GM12878 (cell line): Measurements from ENCODE around the gene PRDM16. TPM values are rescaled to one million over a fixed set of nuclear protein-coding genes. Genes with fewer than 3 reads are reported as not detected.

Experiments used
- BCL3 ChIP-seq: IDR thresholded peaks from 2 replicates; pipeline ENCODE4 v1.6.1; 2011; ENCODE audit warnings: borderline replicate concordance, low read depth, mild to moderate bottlenecking, moderate library complexity, low read length; ENCODE audit not compliant: insufficient read depth, poor library complexity, severe bottlenecking
- FOXK2 ChIP-seq: fragments of 450-650 bp; IDR thresholded peaks from 2 replicates; pipeline ENCODE4 v1.6.1; 2017; ENCODE audit warnings: mild to moderate bottlenecking, moderate library complexity
- IKZF1 ChIP-seq: fragments of 450-650 bp; conservative IDR thresholded peaks from 2 replicates; pipeline ENCODE4 v1.6.1; 2017; ENCODE audit warnings: antibody characterized with exemption, mild to moderate bottlenecking
- IRF5 ChIP-seq: fragments of 450-650 bp; IDR thresholded peaks from 2 replicates; pipeline ENCODE4 v1.6.1; 2017; ENCODE audit warnings: borderline replicate concordance
- MEF2A ChIP-seq: IDR thresholded peaks from 2 replicates; pipeline ENCODE4 v1.6.1; 2011; ENCODE audit warnings: low read depth, mild to moderate bottlenecking, low read length, moderate library complexity; ENCODE audit not compliant: insufficient read depth
- NBN ChIP-seq: fragments of 450-650 bp; IDR thresholded peaks from 2 replicates; pipeline ENCODE4 v1.6.1; 2016
- PAX8 ChIP-seq: fragments of 450-650 bp; IDR thresholded peaks from 2 replicates; pipeline ENCODE4 v1.6.1; 2017; ENCODE audit warnings: mild to moderate bottlenecking, moderate library complexity
- RELA ChIP-seq: fragments of 450-650 bp; IDR thresholded peaks from 2 replicates; pipeline ENCODE4 v1.8.0; 2014; ENCODE audit warnings: borderline replicate concordance; ENCODE audit not compliant: partially characterized antibody
- REST ChIP-seq: IDR thresholded peaks from 2 replicates; pipeline ENCODE4 v1.6.1; 2012; ENCODE audit warnings: mild to moderate bottlenecking, low read depth, low read length
- SREBF2 ChIP-seq: IDR thresholded peaks from 2 replicates; pipeline ENCODE4 v1.6.1; 2012; ENCODE audit warnings: mild to moderate bottlenecking, low read length
- SRF ChIP-seq, 2 experiments: IDR thresholded peaks; 2 replicates each; pipeline ENCODE4 v1.6.1; 2011; ENCODE audit warnings: low read depth in 2 of 2, low read length in 2 of 2, mild to moderate bottlenecking in 1 of 2, moderate library complexity in 1 of 2
- SUZ12 ChIP-seq: fragments of 200-600 bp; sonication (generic); IDR thresholded peaks from one replicate; pipeline ENCODE4 v1.6.1; 2018; ENCODE audit warnings: antibody characterized with exemption, mild to moderate bottlenecking; ENCODE audit not compliant: unreplicated experiment
- polyA plus RNA-seq, 11 experiments: library from polyadenylated mRNA; depleted of rRNA in 4 of 11; unstranded in 6 of 11; stranded (reverse) in 5 of 11; fragments of >200 nt; fragmentation: Nextera tagmentation in 4 of 11; fragmentation: Illumina TruSeq in 1 of 11; extraction: Ambion mirVana in 4 of 11; extraction: Trizol in 1 of 11; gene quantifications; 1 replicate in 1 of 11; 2 replicates in 10 of 11; pipeline versions ENCODE4 v1.2.1 to v1.2.3, GENCODE V29; 2011 to 2016; ENCODE audit warnings: inconsistent platforms in 2 of 11, missing spikeins in 2 of 11, low read depth in 1 of 11
- total RNA-seq, 4 experiments: library from RNA; depleted of rRNA in 3 of 4; stranded (reverse); fragments of >200 nt in 3 of 4; fragmentation: Illumina TruSeq in 1 of 4; extraction: Trizol in 1 of 4; gene quantifications; 2 replicates each; pipeline versions ENCODE4 v1.2.1 to v1.2.3, GENCODE V29; 2013 to 2021
- TF ChIP-seq, protein P1 (sequence below): fragments of 450-650 bp; formaldehyde crosslinking; IDR thresholded peaks from 2 replicates; pipeline ENCODE4 v1.5.0; 2022; ENCODE audit warnings: mild to moderate bottlenecking, missing genetic modification characterization

The PRDM16 gene
- total and polyA plus RNA-seq, 10 of the 15 experiments (the other 5 are each of a cell fraction or from before 2014, with no cell fraction given), result 0.03 TPM; not detected in 9

- no peak for TF ChIP-seq RELA
- no peak for TF ChIP-seq SUZ12
- TF ChIP-seq SRF (IDR thresholded peaks at IDR 0.05; ENCODE audit: low read depth in 2 of 2, low read length in 2 of 2), result no peak
- TF ChIP-seq, protein P1, sequence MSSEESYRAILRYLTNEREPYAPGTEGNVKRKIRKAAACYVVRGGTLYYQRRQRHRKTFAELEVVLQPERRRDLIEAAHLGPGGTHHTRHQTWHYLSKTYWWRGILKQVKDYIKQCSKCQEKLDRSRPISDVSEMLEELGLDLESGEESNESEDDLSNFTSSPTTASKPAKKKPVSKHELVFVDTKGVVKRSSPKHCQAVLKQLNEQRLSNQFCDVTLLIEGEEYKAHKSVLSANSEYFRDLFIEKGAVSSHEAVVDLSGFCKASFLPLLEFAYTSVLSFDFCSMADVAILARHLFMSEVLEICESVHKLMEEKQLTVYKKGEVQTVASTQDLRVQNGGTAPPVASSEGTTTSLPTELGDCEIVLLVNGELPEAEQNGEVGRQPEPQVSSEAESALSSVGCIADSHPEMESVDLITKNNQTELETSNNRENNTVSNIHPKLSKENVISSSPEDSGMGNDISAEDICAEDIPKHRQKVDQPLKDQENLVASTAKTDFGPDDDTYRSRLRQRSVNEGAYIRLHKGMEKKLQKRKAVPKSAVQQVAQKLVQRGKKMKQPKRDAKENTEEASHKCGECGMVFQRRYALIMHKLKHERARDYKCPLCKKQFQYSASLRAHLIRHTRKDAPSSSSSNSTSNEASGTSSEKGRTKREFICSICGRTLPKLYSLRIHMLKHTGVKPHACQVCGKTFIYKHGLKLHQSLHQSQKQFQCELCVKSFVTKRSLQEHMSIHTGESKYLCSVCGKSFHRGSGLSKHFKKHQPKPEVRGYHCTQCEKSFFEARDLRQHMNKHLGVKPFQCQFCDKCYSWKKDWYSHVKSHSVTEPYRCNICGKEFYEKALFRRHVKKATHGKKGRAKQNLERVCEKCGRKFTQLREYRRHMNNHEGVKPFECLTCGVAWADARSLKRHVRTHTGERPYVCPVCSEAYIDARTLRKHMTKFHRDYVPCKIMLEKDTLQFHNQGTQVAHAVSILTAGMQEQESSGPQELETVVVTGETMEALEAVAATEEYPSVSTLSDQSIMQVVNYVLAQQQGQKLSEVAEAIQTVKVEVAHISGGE, result no peak
- no peak for TF ChIP-seq NBN
- no peak for TF ChIP-seq SREBF2
- TF ChIP-seq MEF2A, result no peak
- TF ChIP-seq BCL3, result no peak
- no peak for TF ChIP-seq FOXK2
- TF ChIP-seq IRF5, result no peak
- no peak for TF ChIP-seq REST
- TF ChIP-seq IKZF1, result no peak
- no peak for TF ChIP-seq PAX8
These were observed 7.4 kb upstream of the PRDM16 start (continued) for GRCh38 chr1:3061566-3061965.
